Liver (tissue), 9 donors: ENCODE results near the gene OPHN1. TPM values are rescaled to one million over a fixed set of nuclear protein-coding genes. Genes with fewer than 3 reads are reported as not detected.

ENCODE experiments used
- DNase-seq: peaks from one replicate; pipeline ENCODE4 v3.0.0-alpha.2; 2017; ENCODE audit warnings: low spot score
- H3K27ac ChIP-seq, 2 donors: one replicate each; pipeline ENCODE4 v1.7.0; 2013; ENCODE audit warnings: inconsistent platforms in 2 of 2, low read length in 2 of 2, control low read depth in 1 of 2, low read depth in 1 of 2, mild to moderate bottlenecking in 1 of 2
- H3K27me3 ChIP-seq, 4 donors: one replicate each; pipeline versions ENCODE4 v1.6.1 to v1.7.0; 2013; ENCODE audit warnings: low read length in 3 of 4, inconsistent platforms in 1 of 4, mild to moderate bottlenecking in 1 of 4, moderate library complexity in 1 of 4; ENCODE audit not compliant: control insufficient read depth in 4 of 4, insufficient read depth in 4 of 4
- H3K36me3 ChIP-seq, 4 donors: one replicate each; pipeline versions ENCODE4 v1.6.1 to v1.7.0; 2013; ENCODE audit warnings: low read length in 3 of 4, mild to moderate bottlenecking in 3 of 4, low read depth in 1 of 4, moderate library complexity in 1 of 4; ENCODE audit not compliant: control insufficient read depth in 4 of 4, insufficient read depth in 3 of 4
- H3K4me1 ChIP-seq, 4 donors: one replicate each; pipeline versions ENCODE4 v1.6.1 to v1.7.0; 2013; ENCODE audit warnings: low read length in 3 of 4, mild to moderate bottlenecking in 3 of 4, moderate library complexity in 1 of 4; ENCODE audit not compliant: control insufficient read depth in 4 of 4, insufficient read depth in 4 of 4
- H3K4me3 ChIP-seq, 3 donors: one replicate each; pipeline versions ENCODE4 v1.6.1 to v1.7.0; 2013; ENCODE audit warnings: low read length in 3 of 3, control low read depth in 1 of 3, low read depth in 1 of 3, mild to moderate bottlenecking in 1 of 3
- H3K9ac ChIP-seq, 2 donors: one replicate each; pipeline ENCODE4 v1.7.0; 2013; ENCODE audit warnings: low read length in 2 of 2, mild to moderate bottlenecking in 2 of 2, moderate library complexity in 2 of 2, control low read depth in 1 of 2, low read depth in 1 of 2
- H3K9me3 ChIP-seq, 4 donors: one replicate each; pipeline versions ENCODE4 v1.6.1 to v1.7.0; 2013; ENCODE audit warnings: low read length in 3 of 4; ENCODE audit not compliant: control insufficient read depth in 4 of 4
- ATF3 ChIP-seq: IDR thresholded peaks from 2 replicates; pipeline ENCODE4 v1.6.1; 2016; ENCODE audit warnings: antibody characterized with exemption
- CTCF ChIP-seq: fragments of 150-350 bp; IDR thresholded peaks from 2 replicates; pipeline ENCODE4 v1.5.1; 2017; ENCODE audit warnings: improper control_type of control experiment, low read depth, low read length; ENCODE audit not compliant: missing input control
- EGR1 ChIP-seq, 2 donors: IDR thresholded peaks; 2 replicates each; pipeline ENCODE4 v1.6.1; 2016 to 2018; ENCODE audit warnings: antibody characterized with exemption in 2 of 2, low read depth in 2 of 2
- FOXA1 ChIP-seq: IDR thresholded peaks from 2 replicates; pipeline ENCODE4 v1.6.1; 2016; ENCODE audit warnings: antibody characterized with exemption
- GABPA ChIP-seq, 2 donors: IDR thresholded peaks in 1 of 2; conservative IDR thresholded peaks in 1 of 2; 2 replicates each; pipeline ENCODE4 v1.6.1; 2016; ENCODE audit warnings: antibody characterized with exemption in 2 of 2, mild to moderate bottlenecking in 1 of 2, moderate library complexity in 1 of 2
- MAX ChIP-seq: IDR thresholded peaks from 2 replicates; pipeline ENCODE4 v1.6.1; 2016; ENCODE audit warnings: antibody characterized with exemption
- NR2F2 ChIP-seq: IDR thresholded peaks from 2 replicates; pipeline ENCODE4 v1.6.1; 2016; ENCODE audit warnings: antibody characterized with exemption
- RAD21 ChIP-seq, 2 donors: IDR thresholded peaks; 2 replicates each; pipeline ENCODE4 v1.6.1; 2016; ENCODE audit warnings: antibody characterized with exemption in 2 of 2, mild to moderate bottlenecking in 2 of 2
- REST ChIP-seq: IDR thresholded peaks from 2 replicates; pipeline ENCODE4 v1.6.1; 2016; ENCODE audit warnings: antibody characterized with exemption, mild to moderate bottlenecking
- RXRA ChIP-seq, 2 donors: IDR thresholded peaks; 2 replicates each; pipeline ENCODE4 v1.6.1; 2017 to 2018; ENCODE audit warnings: antibody characterized with exemption in 2 of 2, mild to moderate bottlenecking in 1 of 2
- TAF1 ChIP-seq: conservative IDR thresholded peaks from 2 replicates; pipeline ENCODE4 v1.6.1; 2016; ENCODE audit warnings: antibody characterized with exemption, mild to moderate bottlenecking
- ZBTB33 ChIP-seq: IDR thresholded peaks from 2 replicates; pipeline ENCODE4 v1.6.1; 2016; ENCODE audit warnings: antibody characterized with exemption
- WGBS: extraction: QIAGEN DNeasy Blood & Tissue Kit; methylation state at CpG from one replicate; pipeline ENCODE4 v1.1.7; 2013; 5-methylcytosine and 5-hydroxymethylcytosine counted together
- polyA plus RNA-seq, 2 donors: library from polyadenylated mRNA; stranded (reverse) in 1 of 2; unstranded in 1 of 2; fragments of 200-250 nt in 1 of 2; fragments of >200 nt in 1 of 2; fragmentation: Nextera tagmentation in 1 of 2; extraction: Ambion mirVana in 1 of 2; gene quantifications; one replicate each; pipeline versions ENCODE4 v1.2.1 to v1.2.3, GENCODE V29; 2013 to 2015
- total RNA-seq, 2 donors: library from RNA; depleted of rRNA; stranded (reverse); fragments of >200 nt; gene quantifications; one replicate each; pipeline ENCODE4 v1.2.3, GENCODE V29; 2014
- donor health status: healthy.
- donor health status: healthy.
- donor health status: healthy.
- donor health status: healthy.
- donor health status: healthy.

Gene OPHN1
- total and polyA plus RNA-seq, 4 donors, result 0.17 to 1.2 (median 0.60) TPM

- Histone ChIP-seq H3K9ac (no peak overlapping the region), H3K27me3 (no peaks in the 10 kb centered on the region), H3K27ac (no peak overlapping the region), H3K9me3 (no peaks in the 10 kb centered on the region), H3K4me1 (no peaks in the 10 kb centered on the region), H3K36me3 (no peaks in the 10 kb centered on the region), H3K4me3 (no peak overlapping the region)
- TF ChIP-seq ATF3, result no peak
- no peak for TF ChIP-seq TAF1
- TF ChIP-seq FOXA1, result no peak
- no peak for TF ChIP-seq EGR1 (IDR thresholded peaks at IDR 0.05; ENCODE audit: low read depth in 2 of 2)
- TF ChIP-seq REST, result no peak
- no peak for TF ChIP-seq CTCF
- no peak for TF ChIP-seq GABPA (IDR thresholded peaks at IDR 0.05 in 1 of 2, conservative IDR thresholded peaks at IDR 0.05 in 1 of 2)
- no peak for TF ChIP-seq NR2F2
- 93% methylated on average over 3 of the region's 3 CpGs for WGBS
- no peak for DNase-seq
These were observed 383.8 kb downstream of the OPHN1 start for GRCh38 chrX:68049466-68049865.

GRCh38 chrX:68048774-68049173 lies 384.5 kb downstream of the OPHN1 start:
- H3K36me3 ChIP-seq, result no peaks in the 10 kb centered on the region
- no peaks in the 10 kb centered on the region for H3K9me3 ChIP-seq
- H3K9ac ChIP-seq, result no peak overlapping the region
- WGBS, result 96% methylated on average over 1 of the region's 1 CpG
- no peaks in the 10 kb centered on the region for H3K4me1 ChIP-seq
- no peak for DNase-seq
- no peak for TF ChIP-seq ZBTB33
- TF ChIP-seq TAF1, result no peak
- no peaks in the 10 kb centered on the region for H3K27me3 ChIP-seq
- no peak overlapping the region for H3K27ac ChIP-seq
- no peak overlapping the region for H3K4me3 ChIP-seq

GRCh38 chrX:68045008-68045577 lies 388.2 kb downstream of the OPHN1 start:
- H3K4me3 ChIP-seq, result no peak overlapping the region
- no peaks in the 10 kb centered on the region for H3K4me1 ChIP-seq
- WGBS, result 54% methylated on average over 2 of the region's 2 CpGs
- TF ChIP-seq REST, result no peak
- no peak for TF ChIP-seq FOXA1
- TF ChIP-seq GABPA (IDR thresholded peaks at IDR 0.05 in 1 of 2, conservative IDR thresholded peaks at IDR 0.05 in 1 of 2), result no peak
- no peak for TF ChIP-seq RAD21 (IDR thresholded peaks at IDR 0.05)
- TF ChIP-seq RXRA (IDR thresholded peaks at IDR 0.05), result no peak
- no peak for TF ChIP-seq TAF1
- TF ChIP-seq MAX, result no peak
- no peak for TF ChIP-seq EGR1 (IDR thresholded peaks at IDR 0.05; ENCODE audit: low read depth in 2 of 2)

More at GRCh38 chrX:68045008-68045577, 388.2 kb downstream of the OPHN1 start:
- no peak for DNase-seq
- Histone ChIP-seq H3K27ac (no peak overlapping the region), H3K36me3 (no peaks in the 10 kb centered on the region), H3K9ac (no peak overlapping the region), H3K9me3 (no peaks in the 10 kb centered on the region), H3K27me3 (no peaks in the 10 kb centered on the region)
